ENCODE results near the gene FBXL19. TPM values are rescaled to one million over a fixed set of nuclear protein-coding genes. Genes with fewer than 3 reads are reported as not detected.

FBXL19 gene
- total and polyA plus RNA-seq, 2 of the 13 experiments (the other 11 are each of a cell fraction or from before 2014, with no cell fraction given), result 6.0 to 13.7 TPM

DNA sequence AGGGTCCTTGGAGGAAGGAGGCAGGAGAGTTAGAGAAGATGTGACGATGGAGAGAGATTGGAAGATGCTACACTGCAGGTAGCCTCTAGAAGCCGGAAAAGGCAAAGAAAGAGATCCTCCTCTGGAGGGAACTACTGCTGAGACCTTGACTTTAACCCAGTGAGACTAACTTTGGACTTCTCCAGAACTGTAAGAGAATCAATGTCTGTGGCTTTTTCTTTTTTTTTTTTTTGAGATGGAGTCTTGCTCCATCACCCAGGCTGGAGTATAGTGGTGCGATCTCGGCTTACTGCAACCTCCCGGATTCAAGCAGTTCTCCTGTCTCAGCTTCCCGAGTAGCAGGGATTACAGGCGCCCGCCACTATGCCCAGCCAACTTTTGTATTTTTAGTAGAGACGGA is 38.2 kb upstream of the FBXL19 start:
- Histone ChIP-seq H3K79me2 (ENCODE audit: insufficient read depth, low read length) (no peaks in the 10 kb centered on the region), H3K36me3 (replicated peaks in 1 of 2; ENCODE audit: control insufficient read depth in 1 of 2, insufficient read depth in 2 of 2, low read length in 2 of 2) (peaks cover 8 to 14% of the 10 kb centered on the region in 2 experiments), H3K4me2 (ENCODE audit: low read depth, low read length) (no peak overlapping the region), H3K9ac (ENCODE audit: insufficient read depth, low read depth, low read length) (no peak overlapping the region), H2AFZ (ENCODE audit: low read length) (no peak overlapping the region), H3K4me1 (ENCODE audit: insufficient read depth, low read length) (peaks cover 23% of the 10 kb centered on the region), H3K27me3 (ENCODE audit: control insufficient read depth in 1 of 2, insufficient read depth in 2 of 2, low read length in 2 of 2) (no peaks in the 10 kb centered on the region), H3K27ac (ENCODE audit: extremely low read length, insufficient read depth, low read length) (no peak overlapping the region), H3K4me3 (replicated peaks in 1 of 3; ENCODE audit: insufficient read depth in 1 of 3, low read depth in 2 of 3, low read length in 3 of 3) (no peak overlapping the region), H3K9me3 (ENCODE audit: low read length) (no peaks in the 10 kb centered on the region), H4K20me1 (ENCODE audit: insufficient read depth, low read length) (no peaks in the 10 kb centered on the region)
- DNase-seq (ENCODE audit: low spot score) (no peak), ATAC-seq (no peak), FAIRE-seq (no peak)
- CTCF ChIA-PET (ENCODE audit: low intra/inter-chr PET ratio, low total read pairs), result no interaction called here
- POLR2A ChIA-PET, result no interaction called here
- WGBS (ENCODE audit: low lambda C conversion rate), result 96% methylated on average over 9 of the region's 9 CpGs
- in situ Hi-C loops (cut with HindIII; ENCODE audit: extremely low pct_ligation_motif_present, low pct_unique_long_range_greater_than_20kb) (no loop called here), intact Hi-C loops (cut with micrococcal nuclease; ENCODE audit: unreplicated experiment) (no loop called here)
- TF ChIP-seq ZNF547 (CRISPR knock-in tag; IDR thresholded peaks at IDR 0.05), result no peak
- TF ChIP-seq, protein P1, sequence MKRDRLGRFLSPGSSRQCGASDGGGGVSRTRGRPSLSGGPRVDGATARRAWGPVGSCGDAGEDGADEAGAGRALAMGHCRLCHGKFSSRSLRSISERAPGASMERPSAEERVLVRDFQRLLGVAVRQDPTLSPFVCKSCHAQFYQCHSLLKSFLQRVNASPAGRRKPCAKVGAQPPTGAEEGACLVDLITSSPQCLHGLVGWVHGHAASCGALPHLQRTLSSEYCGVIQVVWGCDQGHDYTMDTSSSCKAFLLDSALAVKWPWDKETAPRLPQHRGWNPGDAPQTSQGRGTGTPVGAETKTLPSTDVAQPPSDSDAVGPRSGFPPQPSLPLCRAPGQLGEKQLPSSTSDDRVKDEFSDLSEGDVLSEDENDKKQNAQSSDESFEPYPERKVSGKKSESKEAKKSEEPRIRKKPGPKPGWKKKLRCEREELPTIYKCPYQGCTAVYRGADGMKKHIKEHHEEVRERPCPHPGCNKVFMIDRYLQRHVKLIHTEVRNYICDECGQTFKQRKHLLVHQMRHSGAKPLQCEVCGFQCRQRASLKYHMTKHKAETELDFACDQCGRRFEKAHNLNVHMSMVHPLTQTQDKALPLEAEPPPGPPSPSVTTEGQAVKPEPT (CRISPR knock-in tag; IDR thresholded peaks at IDR 0.05; ENCODE audit: low read depth), result no peak
- no peak for TF ChIP-seq ARNTL (CRISPR knock-in tag; IDR thresholded peaks at IDR 0.05)
- no peak for TF ChIP-seq PLRG1 (conservative IDR thresholded peaks at IDR 0.05)
- TF ChIP-seq ZSCAN29 (CRISPR knock-in tag; conservative IDR thresholded peaks at IDR 0.05), result no peak
- no peak for TF ChIP-seq THYN1 (CRISPR knock-in tag; IDR thresholded peaks at IDR 0.05; ENCODE audit: borderline replicate concordance, low read depth)
- TF ChIP-seq, protein P2, sequence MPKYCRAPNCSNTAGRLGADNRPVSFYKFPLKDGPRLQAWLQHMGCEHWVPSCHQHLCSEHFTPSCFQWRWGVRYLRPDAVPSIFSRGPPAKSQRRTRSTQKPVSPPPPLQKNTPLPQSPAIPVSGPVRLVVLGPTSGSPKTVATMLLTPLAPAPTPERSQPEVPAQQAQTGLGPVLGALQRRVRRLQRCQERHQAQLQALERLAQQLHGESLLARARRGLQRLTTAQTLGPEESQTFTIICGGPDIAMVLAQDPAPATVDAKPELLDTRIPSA (CRISPR knock-in tag; IDR thresholded peaks at IDR 0.05; ENCODE audit: borderline replicate concordance), result no peak
- no peak for TF ChIP-seq KLF15 (CRISPR knock-in tag; IDR thresholded peaks at IDR 0.05; ENCODE audit: borderline replicate concordance)
- no peak for TF ChIP-seq JUN (CRISPR knock-in tag; IDR thresholded peaks at IDR 0.05)
- TF ChIP-seq ZNF615 (CRISPR knock-in tag; IDR thresholded peaks at IDR 0.05; ENCODE audit: borderline replicate concordance), result no peak
- no peak for TF ChIP-seq IRF2 (CRISPR knock-in tag; IDR thresholded peaks at IDR 0.05)
- TF ChIP-seq THAP11 (CRISPR knock-in tag; IDR thresholded peaks at IDR 0.05), result no peak
- BruUV-seq (replicated peaks), result no TSS peak

All from HepG2 (cell line).